ENCODE data around the gene EML5.

EML5 gene

GRCh38 chr14:88729159-88729558 lies 63.6 kb downstream of the EML5 start:
- Histone ChIP-seq H3K9ac (ENCODE audit: low read depth, low read length) (no peak overlapping the region), H3K4me1 (ENCODE audit: insufficient read depth, low read length) (no peaks in the 10 kb centered on the region), H3K9me3 (ENCODE audit: control insufficient read depth, insufficient read depth, low read length) (no peaks in the 10 kb centered on the region), H3K36me3 (ENCODE audit: insufficient read depth, low read length) (no peaks in the 10 kb centered on the region)

- Histone ChIP-seq H3K36me3 (ENCODE audit: insufficient read depth, low read length) (no peaks in the 10 kb centered on the region), H3K9ac (ENCODE audit: low read depth, low read length) (no peak overlapping the region), H3K9me3 (ENCODE audit: control insufficient read depth, insufficient read depth, low read length) (no peaks in the 10 kb centered on the region), H3K4me1 (ENCODE audit: insufficient read depth, low read length) (no peaks in the 10 kb centered on the region)
Measured at GRCh38 chr14:88727057-88727456, 65.7 kb downstream of the EML5 start.

GRCh38 chr14:88710709-88711108 lies 82.0 kb downstream of the EML5 start:
- no peaks in the 10 kb centered on the region for H3K36me3 ChIP-seq (ENCODE audit: insufficient read depth, low read length)
- no peak overlapping the region for H3K9ac ChIP-seq (ENCODE audit: low read depth, low read length)

GRCh38 chr14:88707088-88707487 lies 85.7 kb downstream of the EML5 start:
- no peaks in the 10 kb centered on the region for H3K36me3 ChIP-seq (ENCODE audit: insufficient read depth, low read length)
- no peaks in the 10 kb centered on the region for H3K9me3 ChIP-seq (ENCODE audit: control insufficient read depth, insufficient read depth, low read length)
- H3K4me1 ChIP-seq (ENCODE audit: insufficient read depth, low read length), result no peaks in the 10 kb centered on the region
- no peak overlapping the region for H3K9ac ChIP-seq (ENCODE audit: low read depth, low read length)

More at GRCh38 chr14:88710709-88711108, 82.0 kb downstream of the EML5 start:
- no peaks in the 10 kb centered on the region for H3K4me1 ChIP-seq (ENCODE audit: insufficient read depth, low read length)
- no peaks in the 10 kb centered on the region for H3K9me3 ChIP-seq (ENCODE audit: control insufficient read depth, insufficient read depth, low read length)

GRCh38 chr14:88706425-88706824 lies 86.3 kb downstream of the EML5 start:
- Histone ChIP-seq H3K9ac (ENCODE audit: low read depth, low read length) (no peak overlapping the region), H3K9me3 (ENCODE audit: control insufficient read depth, insufficient read depth, low read length) (no peaks in the 10 kb centered on the region)

GRCh38 chr14:88698651-88699050 lies 94.1 kb downstream of the EML5 start:
- Histone ChIP-seq H3K9me3 (ENCODE audit: control insufficient read depth, insufficient read depth, low read length) (no peaks in the 10 kb centered on the region), H3K36me3 (ENCODE audit: insufficient read depth, low read length) (no peaks in the 10 kb centered on the region), H3K4me1 (ENCODE audit: insufficient read depth, low read length) (no peaks in the 10 kb centered on the region), H3K9ac (ENCODE audit: low read depth, low read length) (no peak overlapping the region)

More at GRCh38 chr14:88706425-88706824, 86.3 kb downstream of the EML5 start:
- no peaks in the 10 kb centered on the region for H3K36me3 ChIP-seq (ENCODE audit: insufficient read depth, low read length)
- no peaks in the 10 kb centered on the region for H3K4me1 ChIP-seq (ENCODE audit: insufficient read depth, low read length)

- no peaks in the 10 kb centered on the region for H3K9me3 ChIP-seq (ENCODE audit: control insufficient read depth, insufficient read depth, low read length)
- no peaks in the 10 kb centered on the region for H3K4me1 ChIP-seq (ENCODE audit: insufficient read depth, low read length)
- H3K9ac ChIP-seq (ENCODE audit: low read depth, low read length), result no peak overlapping the region
- no peaks in the 10 kb centered on the region for H3K36me3 ChIP-seq (ENCODE audit: insufficient read depth, low read length)
Measured at GRCh38 chr14:88695870-88696269, 96.9 kb downstream of the EML5 start.

- Histone ChIP-seq H3K9ac (ENCODE audit: low read depth, low read length) (no peak overlapping the region), H3K36me3 (ENCODE audit: insufficient read depth, low read length) (no peaks in the 10 kb centered on the region), H3K9me3 (ENCODE audit: control insufficient read depth, insufficient read depth, low read length) (no peaks in the 10 kb centered on the region), H3K4me1 (ENCODE audit: insufficient read depth, low read length) (no peaks in the 10 kb centered on the region)
Measured at GRCh38 chr14:88688386-88688785, 104.4 kb downstream of the EML5 start.

GRCh38 chr14:88683119-88683518 lies 109.6 kb downstream of the EML5 start:
- no peaks in the 10 kb centered on the region; the same call in 1 of the 2 replicates for H3K4me1 ChIP-seq (ENCODE audit: insufficient read depth, low read length)
- H3K9ac ChIP-seq (ENCODE audit: low read depth, low read length), result no peak overlapping the region
- no peaks in the 10 kb centered on the region for H3K36me3 ChIP-seq (ENCODE audit: insufficient read depth, low read length)
- no peaks in the 10 kb centered on the region for H3K9me3 ChIP-seq (ENCODE audit: control insufficient read depth, insufficient read depth, low read length)

GRCh38 chr14:88682495-88683114 lies 110.1 kb downstream of the EML5 start:
- no peaks in the 10 kb centered on the region for H3K36me3 ChIP-seq (ENCODE audit: insufficient read depth, low read length)
- H3K9me3 ChIP-seq (ENCODE audit: control insufficient read depth, insufficient read depth, low read length), result no peaks in the 10 kb centered on the region
- H3K4me1 ChIP-seq (ENCODE audit: insufficient read depth, low read length), result no peaks in the 10 kb centered on the region; the same call in 1 of the 2 replicates
- H3K9ac ChIP-seq (ENCODE audit: low read depth, low read length), result no peak overlapping the region

- no peaks in the 10 kb centered on the region for H3K9me3 ChIP-seq (ENCODE audit: control insufficient read depth, insufficient read depth, low read length)
- no peaks in the 10 kb centered on the region; the same call in 1 of the 2 replicates for H3K4me1 ChIP-seq (ENCODE audit: insufficient read depth, low read length)
- H3K9ac ChIP-seq (ENCODE audit: low read depth, low read length), result no peak overlapping the region
- H3K36me3 ChIP-seq (ENCODE audit: insufficient read depth, low read length), result no peaks in the 10 kb centered on the region
Measured at GRCh38 chr14:88681755-88682494, 110.8 kb downstream of the EML5 start.

- no peaks in the 10 kb centered on the region for H3K4me1 ChIP-seq (ENCODE audit: insufficient read depth, low read length)
- no peaks in the 10 kb centered on the region for H3K36me3 ChIP-seq (ENCODE audit: insufficient read depth, low read length)
- no peaks in the 10 kb centered on the region; the same call in 1 of the 2 replicates for H3K9me3 ChIP-seq (ENCODE audit: control insufficient read depth, insufficient read depth, low read length)
- no peak overlapping the region for H3K9ac ChIP-seq (ENCODE audit: low read depth, low read length)
Measured at GRCh38 chr14:88669346-88669745, 123.4 kb downstream of the EML5 start.

GRCh38 chr14:88668448-88669116 lies 124.2 kb downstream of the EML5 start:
- no peaks in the 10 kb centered on the region for H3K36me3 ChIP-seq (ENCODE audit: insufficient read depth, low read length)
- no peak overlapping the region for H3K9ac ChIP-seq (ENCODE audit: low read depth, low read length)
- H3K4me1 ChIP-seq (ENCODE audit: insufficient read depth, low read length), result no peaks in the 10 kb centered on the region
- H3K9me3 ChIP-seq (ENCODE audit: control insufficient read depth, insufficient read depth, low read length), result no peaks in the 10 kb centered on the region; the same call in 1 of the 2 replicates

- Histone ChIP-seq H3K9ac (ENCODE audit: low read depth, low read length) (no peak overlapping the region), H3K36me3 (ENCODE audit: insufficient read depth, low read length) (no peaks in the 10 kb centered on the region), H3K9me3 (ENCODE audit: control insufficient read depth, insufficient read depth, low read length) (no peaks in the 10 kb centered on the region; the same call in 1 of the 2 replicates), H3K4me1 (ENCODE audit: insufficient read depth, low read length) (no peaks in the 10 kb centered on the region)
Measured at GRCh38 chr14:88667555-88668273, 125.0 kb downstream of the EML5 start.

Data from ES-I3 (cell line).